ENCODE data around the gene YTHDF1.
A peak's percentile ranks its signal among the peaks of the same experiment; 100 is the strongest.

Gene YTHDF1

DNA sequence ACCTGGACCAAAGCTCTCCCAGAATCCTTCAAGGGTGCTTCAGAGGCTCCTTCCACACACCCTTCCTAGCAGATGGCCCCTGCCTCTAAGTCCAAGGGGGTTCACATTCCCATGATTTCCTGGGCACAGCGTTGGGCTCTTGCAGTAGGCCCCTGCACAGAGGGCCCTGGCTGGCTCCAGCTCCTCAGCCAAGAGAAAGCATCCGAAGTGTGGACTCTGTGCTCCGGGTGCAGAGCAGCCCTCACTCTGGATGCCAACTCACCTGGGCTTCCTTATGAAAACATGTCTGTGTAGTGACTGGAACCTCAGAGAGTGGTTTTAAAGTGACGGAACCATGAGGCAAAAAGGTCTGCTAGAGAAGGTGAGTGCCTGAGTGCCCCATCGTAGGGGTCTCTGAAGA is 11.6 kb downstream of the YTHDF1 start:
- no peak for DNase-seq

DNA sequence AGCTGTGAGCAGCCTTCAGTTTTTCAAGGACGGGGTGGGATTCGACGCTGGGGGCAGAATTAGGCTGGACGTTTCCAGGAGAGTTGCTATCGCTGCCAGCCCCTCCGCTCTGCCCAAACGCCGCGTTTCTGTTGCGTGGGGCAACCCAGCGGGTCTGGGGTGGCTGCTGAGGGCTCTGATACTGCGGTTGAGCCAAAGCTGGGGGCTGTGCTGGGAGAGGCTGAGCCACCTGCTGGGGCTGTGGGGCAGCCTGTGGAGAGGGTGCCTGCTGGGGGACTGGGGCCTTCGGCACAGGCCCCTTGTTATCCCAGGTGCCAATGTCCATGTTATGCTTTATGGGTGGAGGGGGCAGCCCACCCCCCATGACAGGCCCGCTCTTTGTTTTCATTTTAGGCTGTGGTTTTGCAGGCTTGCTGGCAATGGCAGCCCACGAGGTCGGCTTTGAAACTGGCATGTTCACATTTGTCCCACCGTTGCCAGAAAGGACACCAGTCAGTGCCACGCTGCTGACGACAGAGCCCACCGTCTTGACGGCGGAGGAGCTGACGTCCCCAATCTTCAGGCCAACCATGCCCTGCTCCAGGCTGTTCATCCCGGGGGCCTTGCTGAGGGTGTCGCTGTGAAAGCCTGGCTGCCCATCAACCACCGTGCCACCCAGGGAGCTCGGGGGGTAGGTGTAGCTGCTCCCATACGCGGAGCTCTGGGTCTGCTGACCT is 13.0 kb downstream of the YTHDF1 start:
- DNase-seq: no peak

DNA sequence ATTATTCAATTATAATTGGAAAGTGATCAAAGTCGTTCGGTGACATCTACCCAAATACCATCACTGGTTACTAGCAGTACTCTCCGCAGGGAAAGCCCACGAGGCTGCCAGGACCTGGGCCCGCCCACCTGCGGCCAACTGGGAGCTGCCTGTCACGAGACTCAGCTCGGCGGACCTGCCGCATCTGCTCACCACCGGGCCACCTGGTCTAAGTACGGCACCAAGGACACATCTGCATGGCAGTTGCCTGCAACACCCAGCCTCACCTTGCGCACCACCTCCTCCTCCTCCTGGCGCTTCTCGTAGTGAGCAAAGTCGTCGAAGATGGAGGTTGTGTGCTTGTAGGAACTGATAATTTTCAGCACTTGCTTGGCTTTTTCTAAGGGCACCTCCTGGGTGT is 13.9 kb downstream of the YTHDF1 start:
- no peak for DNase-seq

DNA sequence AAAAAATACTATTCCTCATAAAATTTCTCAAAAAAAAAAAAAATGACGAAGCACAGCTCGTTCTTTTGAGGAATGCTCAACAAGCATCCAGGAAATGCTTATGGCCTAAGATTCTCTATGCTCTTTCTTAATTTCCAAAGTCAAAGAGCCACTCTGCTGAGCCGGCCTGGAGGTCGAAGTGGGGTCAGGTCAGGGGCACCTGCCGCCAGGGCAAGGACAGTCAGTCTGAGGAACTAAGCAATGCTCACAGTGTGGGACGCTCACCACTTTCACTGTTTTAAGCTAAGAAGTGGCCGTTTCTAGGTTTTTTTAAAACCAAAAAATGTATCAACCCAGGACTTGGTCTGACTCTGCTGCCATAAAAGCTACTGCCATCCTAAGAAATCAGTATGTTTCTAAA is 17.3 kb downstream of the YTHDF1 start:
- DNase-seq: no peak

DNA sequence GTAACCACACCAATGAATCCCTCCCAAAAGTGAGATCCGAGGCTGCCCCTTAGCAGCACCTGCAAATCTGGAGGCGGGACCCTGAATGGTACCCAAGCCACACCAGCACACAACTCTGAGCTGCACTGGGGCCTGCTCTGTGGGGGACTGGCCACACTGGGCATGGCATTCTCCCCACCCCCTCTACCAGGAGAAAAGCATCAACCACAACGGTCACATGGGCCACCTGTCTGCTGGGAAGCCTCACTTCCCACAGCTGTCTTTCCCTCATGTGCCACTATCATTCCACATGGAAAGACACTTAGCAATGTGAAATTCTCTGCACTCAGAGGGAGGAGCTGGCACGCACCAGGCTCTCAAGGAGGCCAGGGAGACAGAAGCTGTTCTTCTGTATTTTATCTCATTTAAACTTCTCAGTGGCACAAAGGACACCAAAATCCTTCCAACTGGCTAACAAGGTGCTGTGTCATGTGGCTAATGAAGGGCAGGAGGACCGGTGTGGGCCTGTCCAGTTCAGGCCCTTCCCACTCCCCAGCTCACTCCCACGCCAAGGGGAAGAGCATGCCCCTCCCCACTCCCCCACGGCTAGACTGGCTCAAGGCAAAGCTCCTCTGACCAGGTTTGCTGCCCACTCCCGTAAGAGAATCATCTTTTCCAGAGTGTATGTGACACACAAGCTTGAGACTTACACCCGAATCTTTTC is 19.0 kb downstream of the YTHDF1 start:
- DNase-seq: no peak

DNA sequence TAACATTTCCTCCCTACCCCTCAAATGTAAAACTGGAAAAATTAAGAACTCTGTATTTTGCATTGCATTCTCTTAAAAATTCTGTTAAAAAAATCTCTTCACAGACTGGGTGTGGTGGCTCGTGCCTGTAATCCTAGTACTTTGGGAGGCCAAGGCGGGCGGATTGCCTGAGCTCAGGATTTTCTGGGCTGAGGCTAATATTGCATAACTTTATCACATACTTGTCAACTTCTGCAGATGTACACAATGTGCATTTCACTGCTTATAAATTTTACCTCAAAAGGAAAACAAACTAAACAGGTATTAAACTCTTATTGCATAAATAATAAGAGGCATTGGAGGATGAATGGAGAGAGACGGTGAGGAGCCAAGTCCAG is 21.1 kb downstream of the YTHDF1 start:
- no peak for DNase-seq

DNA sequence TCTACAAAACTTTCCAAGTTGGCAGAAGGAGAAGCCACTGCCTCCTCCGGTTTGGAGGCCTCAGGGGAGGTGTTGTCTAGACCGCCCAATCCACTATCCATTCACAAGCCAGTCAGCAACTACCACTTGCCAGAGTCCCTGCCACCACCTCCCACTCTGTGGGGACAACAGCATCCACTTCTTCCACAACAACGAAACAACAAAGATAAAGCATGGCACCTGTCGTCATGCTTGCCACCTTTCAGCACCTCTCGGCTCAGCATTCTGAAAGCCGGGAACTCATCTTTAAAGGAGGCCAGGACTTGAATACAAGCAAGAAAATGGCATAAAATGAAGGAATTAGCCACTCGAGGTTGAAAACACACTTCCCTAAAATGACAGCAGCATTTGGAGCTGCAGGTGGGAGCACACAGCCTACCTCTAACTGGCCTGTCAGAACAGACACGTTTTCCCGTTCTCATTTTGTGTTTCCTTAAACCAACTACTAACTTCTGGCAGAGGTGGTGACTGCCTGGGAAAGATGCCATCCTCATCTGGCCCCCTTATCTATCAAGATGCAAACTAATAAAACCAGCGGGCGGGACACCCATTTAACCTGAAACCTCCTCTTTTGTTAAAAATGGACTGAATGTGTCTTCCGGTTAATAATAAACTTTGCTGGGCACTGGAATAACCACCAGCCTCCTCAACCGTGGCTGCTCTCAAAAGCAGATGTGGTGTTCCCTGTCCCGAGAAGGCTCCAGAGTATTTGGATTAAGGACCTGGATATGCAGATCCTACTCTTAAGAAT is 21.7 kb downstream of the YTHDF1 start:
- DNase-seq: no peak

DNA sequence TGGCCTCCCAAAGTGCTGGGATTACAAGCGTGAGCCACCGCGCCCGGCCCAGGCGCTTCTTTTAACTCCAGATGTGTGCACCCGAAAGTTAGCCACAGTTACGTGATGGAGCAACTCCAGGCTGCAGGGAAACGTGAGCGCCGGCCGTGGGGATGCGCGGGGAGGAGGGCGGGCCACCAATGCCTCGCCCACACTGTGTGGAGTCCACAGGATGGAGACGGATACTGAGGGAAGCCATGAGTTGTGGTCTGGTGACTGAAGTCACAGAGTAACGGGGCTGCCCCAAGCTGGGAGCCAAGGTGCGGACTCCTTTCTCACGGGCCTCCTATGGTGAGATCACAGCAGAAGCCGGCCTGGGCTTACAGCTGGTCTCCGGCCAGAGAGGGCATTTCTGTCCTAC is 23.2 kb downstream of the YTHDF1 start:
- no peak for DNase-seq

DNA sequence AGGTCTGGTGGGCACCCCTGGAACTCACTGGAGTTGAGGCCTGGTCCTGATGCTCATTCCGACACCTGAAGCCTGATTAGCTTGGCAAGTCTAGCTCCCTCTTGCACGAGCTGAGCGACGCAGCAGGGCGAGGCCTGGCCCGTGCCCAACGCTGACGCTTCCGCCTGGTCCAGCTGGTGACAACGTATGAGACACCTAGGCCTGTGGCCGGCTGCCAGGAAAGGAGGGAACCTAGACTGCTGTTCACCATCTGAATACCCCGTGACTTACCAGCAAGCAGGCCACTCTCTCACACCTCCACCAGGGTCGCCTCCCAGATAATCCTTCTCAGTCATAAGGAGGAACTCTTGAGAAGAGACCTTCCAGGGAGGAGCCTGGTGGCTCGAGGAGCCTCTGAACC is 24.5 kb downstream of the YTHDF1 start:
- peak; percentile 54 for DNase-seq

DNA sequence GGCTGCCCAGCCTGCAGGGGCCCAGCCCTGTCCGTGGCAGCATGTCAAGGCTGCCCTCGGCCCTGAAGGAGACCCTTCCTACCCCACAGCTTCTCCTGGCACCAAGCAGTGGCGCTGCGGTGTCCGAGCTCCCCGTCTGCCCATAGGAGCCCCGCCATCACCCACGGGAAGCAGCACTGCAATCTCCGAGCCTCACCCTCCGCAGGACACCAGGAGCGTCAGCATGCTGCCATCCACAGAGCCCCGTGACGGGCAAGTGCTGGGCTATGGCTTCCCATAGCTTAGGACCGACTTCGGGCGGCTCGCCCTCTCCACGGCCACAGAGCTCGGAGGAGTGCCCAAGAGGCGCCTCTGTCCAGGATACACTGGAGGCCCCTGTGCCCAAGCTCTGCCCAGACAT is 25.1 kb downstream of the YTHDF1 start:
- no peak for DNase-seq

DNA sequence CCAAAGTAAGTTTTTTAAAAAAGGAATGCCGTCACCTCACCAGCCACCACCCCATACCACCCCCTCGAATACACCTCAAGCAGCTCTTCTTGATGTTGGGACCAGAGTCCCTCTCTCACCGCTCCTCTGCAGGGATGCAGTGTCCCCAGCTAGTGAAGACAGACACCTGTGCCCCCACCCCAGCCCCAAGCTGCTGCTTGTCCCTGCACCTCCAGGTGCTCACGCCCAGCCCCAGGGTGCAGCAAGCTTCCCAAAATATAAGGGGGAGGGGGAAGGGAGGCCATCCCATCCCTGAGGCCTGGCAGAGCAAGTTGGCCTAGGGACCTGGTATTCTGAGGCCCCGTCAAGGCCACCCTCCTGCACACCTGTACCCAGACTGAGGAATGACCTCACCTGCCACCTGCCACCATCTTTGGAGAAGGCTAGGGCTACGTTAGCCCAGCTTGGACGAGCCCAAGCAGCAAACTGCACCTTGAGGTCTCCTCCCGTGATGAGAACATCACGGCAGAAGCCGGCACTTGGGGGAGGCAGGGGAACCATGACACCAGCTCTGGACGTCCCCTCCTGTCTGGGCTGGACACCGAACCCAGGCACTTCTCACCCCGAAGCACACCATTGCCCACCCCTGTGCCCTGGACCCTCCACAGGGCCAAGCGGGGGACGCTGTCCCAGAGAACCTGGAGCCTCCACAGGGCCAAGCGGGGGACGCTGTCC is 25.9 kb downstream of the YTHDF1 start:
- DNase-seq: no peak

DNA sequence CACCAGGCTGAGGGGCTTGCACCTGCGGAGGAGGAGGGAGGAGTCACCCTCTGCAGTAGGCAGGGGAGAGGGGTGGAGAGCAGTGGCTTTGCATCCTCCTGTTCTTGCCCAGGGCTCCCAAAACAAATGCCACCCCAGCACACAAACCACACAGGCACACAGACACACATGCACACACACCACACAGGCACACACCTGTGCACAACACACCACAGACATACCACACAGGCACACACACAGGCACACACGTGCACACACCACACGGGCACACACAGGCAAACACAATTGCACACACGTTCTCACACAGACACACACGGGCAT is 26.6 kb downstream of the YTHDF1 start:
- no peak for DNase-seq

DNA sequence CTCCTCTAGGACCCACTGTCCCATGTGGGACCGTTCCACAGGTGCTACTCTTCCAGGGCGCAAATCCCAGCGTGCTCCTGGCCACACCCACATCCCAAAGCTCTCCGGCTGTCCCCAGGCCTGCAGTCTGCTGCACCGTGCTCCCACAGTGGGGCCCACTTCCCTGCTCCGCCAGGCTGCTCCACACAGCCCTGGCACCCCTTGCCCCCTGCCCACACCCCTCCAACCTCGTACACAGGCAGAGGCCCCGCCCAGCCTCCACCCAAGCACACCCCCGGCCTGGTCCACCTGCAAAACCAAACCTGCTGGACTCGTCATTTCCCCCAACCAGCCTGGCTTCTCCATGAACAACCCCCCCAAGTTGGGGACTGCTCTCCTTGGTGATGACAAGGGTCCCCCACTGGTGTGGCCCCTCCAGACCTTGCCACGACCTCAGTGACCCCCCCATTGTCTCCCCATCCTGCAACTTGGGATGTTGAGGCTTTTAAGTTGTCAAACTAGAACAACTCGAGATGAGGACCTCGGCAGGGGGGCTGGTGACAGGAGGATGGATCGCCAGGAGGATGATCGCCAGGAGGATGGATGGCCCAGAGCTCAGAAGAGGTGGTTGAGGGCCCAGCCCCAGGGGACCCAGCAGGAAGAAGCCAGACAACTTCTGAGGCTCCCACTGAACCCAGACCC is 27.1 kb downstream of the YTHDF1 start:
- no peak for DNase-seq

DNA sequence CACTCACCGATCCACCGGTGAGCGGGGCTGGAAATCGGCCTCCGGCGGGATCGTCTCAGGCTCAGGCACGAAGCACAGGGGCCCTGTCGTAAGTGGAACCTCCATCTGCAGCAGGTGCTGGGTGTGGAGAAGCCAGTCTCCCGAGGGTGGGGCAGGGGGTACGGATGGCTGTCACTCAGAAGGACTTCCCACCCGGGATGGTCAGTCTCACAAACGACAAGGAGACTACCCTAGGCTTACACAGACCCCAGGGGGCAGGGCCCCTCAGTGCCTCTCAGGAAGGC is 27.8 kb downstream of the YTHDF1 start:
- no peak for DNase-seq

DNA sequence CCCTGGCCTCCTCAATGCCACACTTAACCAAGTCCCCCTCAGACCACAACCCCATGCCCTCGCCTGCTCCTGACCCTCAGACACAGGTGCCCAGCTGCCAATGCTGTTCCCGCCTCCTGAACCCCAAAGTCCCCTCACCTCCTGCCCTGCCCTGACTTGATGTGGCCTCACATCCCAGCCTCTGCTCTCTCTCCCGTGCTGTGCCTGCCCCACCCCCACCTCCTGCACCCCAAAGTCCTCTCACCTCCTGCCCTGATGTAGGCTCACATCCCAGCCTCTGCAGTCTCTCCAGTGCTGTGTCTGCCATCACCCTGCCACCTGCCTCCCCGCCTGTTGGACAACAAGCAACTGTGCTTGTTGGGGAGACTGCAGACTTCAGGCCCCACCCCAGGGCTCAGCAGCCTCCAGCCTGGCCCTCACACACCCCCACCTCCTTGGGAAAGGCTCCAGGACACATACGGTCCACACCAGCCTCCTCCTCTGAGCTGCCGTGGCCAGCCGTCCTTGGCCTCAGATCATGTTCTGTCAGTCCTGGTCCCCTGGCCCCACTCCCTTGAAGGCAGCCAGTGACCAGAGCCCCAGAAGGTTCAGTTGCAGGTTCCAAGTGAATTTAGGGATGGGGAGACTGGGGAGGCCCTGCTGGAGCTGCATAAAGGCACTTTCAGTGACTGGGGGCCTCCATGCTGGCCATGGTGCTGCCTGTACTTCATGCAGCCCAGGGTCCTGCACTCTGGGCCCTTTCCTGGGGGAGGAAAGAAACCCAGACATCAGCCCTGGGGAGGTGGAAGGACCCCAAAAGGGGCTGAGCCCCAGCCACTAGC is 28.4 kb downstream of the YTHDF1 start:
- no peak for DNase-seq

DNA sequence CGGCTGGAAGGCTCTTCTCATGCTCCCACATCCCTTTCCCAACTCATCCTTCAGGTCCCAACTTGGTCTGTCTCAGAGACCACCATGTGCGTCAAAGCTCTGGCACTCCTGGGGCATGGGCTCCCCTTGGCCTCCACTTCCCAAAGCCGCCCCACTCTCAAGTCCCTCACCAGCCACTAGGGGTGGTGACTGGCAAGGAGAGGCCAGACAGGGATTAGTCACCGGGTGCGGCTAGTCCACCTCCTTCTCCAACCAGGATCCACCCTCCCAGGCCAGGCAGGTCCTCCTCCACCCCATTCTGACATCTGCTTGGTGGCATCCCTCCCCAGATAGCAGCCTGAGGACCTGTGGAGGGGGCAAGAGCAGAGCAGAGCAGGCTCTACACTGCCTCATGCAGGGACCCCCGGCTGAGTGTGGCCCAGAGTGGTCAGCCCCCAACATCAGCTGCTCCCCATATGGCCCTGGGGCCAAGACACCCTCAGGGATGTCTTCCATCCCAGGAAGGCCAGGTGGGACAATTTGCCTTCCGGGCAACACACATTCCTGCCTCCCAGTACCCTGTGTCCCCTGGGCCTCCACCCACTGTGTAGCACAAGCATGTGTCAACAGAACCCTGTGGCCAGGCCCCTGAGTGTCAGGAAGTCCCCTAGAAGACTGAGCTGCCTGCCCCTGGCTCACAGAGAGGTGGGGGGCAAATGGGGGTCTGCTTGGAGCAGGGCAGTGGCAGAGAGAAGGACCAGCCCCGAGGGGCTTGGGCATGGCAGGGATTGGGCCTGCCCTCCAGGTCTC is 29.2 kb downstream of the YTHDF1 start:
- no peak for DNase-seq

DNA sequence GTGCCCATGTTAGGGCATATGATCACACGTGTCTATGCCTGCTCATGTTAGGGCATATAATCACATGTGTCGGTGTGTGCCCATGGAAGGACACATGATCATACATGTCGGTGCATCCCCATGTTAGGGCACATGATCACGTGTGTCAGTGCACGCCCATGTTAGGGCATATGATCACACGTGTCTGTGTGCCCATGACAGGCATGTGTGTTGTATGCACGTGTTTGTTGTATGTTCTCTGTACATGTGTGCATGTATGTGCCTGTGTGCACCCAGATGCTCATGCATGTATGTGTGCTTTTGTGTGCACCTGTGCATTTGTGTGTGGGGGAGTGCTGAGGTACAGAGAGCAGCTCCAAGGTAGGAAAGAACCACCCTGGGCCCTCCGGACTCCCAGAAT is 29.8 kb downstream of the YTHDF1 start:
- no peak for DNase-seq

DNA sequence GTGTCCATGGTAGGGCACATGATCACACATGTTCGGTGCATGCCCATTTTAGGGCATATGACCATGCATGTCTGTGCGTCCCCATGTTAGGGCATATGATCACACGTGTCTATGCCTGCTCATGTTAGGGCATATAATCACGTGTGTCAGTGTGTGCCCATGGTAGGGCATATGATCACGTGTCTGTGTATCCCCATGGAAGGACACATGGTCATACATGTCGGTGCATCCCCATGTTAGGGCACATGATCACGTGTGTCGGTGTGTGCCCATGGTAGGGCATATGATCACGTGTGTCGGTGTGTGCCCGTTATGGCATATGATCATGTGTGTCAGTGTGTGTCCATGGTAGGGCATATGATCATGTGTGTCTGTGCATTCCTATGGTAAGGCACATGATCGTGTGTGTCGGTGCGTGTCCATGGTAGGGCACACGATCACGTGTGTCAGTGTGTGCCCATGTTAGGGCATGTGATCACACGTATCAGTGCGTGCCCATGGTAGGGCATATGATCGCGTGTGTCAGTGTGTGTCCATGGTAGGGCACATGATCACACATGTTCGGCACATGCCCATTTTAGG is 30.6 kb downstream of the YTHDF1 start:
- DNase-seq: no peak

DNA sequence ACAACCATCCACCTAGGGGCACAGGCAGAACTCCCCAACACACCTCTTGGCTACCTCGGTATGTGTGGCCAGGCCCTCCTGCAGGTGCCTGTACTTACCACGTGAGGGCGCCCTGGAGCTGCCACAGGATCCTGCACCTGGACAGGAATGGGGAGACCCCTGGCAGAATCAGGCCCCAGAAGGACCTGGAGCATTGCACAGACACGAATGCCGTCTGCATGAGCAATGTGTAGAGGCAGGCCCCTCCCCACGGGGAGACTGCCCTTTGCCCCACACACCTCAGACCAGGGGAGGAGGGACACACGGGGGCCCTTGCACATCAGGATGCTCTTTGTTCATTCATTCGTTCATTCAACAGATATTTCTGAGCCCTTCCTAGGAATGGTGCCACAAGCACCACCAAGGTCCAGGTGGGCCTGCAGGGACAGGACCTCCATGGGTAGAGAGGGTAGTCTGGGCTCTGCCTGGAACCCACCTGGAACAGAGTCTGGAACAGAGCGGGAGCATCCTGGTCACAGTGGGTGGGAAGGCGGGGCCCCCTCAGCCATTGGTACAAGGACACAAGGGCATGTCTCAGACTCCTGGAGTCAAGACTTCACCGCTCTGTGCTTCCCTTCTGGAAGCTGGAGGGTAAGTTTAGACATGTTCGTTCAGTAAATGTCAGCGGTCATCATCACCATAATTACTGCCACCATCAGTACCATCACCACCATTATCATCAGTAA is 32.3 kb downstream of the YTHDF1 start:
- DNase-seq: no peak

DNA sequence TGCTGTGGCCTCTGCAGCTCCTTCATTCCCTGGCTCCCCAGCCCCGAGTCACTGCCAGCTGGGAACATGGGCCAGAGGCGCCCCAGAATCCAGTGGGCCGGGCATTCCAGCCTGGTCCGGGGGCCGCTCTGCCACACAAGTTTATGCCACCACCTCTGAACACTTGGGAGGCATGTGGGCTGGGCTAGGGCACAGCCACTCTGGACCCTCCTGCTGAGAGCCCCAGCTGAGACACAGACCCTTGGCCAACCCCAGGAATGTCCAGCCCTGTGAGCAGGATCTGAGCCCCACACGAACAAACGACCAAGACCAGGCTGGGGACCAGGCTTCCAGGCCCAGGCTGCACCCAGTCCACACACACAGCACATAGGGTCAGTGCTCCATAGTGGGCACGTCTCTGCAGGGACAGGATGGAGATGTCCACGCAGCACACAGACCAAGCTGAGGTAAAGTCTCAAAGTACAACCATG is 33.0 kb downstream of the YTHDF1 start:
- DNase-seq: no peak

Data from NCI-H1436 treated with DMSO at 0.1 percent for 48 hours (cell line).